K562 (cell line): ENCODE measurements around the gene STK17A. TPM values are rescaled to one million over a fixed set of nuclear protein-coding genes. Genes with fewer than 3 reads are reported as not detected.

Experiments
- ATAC-seq: fragments of 200-7000 bp; cut with Tn5 transposase; 3 replicates; pipeline ENCODE4 v1.9.1; 2020; ENCODE audit warnings: moderate library complexity
- BruUV-seq: library from RNA; stranded (reverse); fragments of 400-500 nt; replicated peaks from 2 replicates; lab custom pipeline; 2021; lab: Mats Ljungman, UMichigan
- CTCF ChIA-PET: fragments of 300-600 bp; formaldehyde crosslinking; extraction: SDS; loops from one replicate; lab custom pipeline; 2021; ENCODE audit warnings: low intra/inter-chr PET ratio; lab: Yijun Ruan, JAX
- POLR2A ChIA-PET: fragments of 300-600, 350-650 bp; sonication (Branson Sonifier 250); formaldehyde crosslinking; extraction: SDS; loops from one replicate; lab custom pipeline; 2021; ENCODE audit warnings: antibody characterized with exemption, inconsistent platforms; lab: Yijun Ruan, JAX
- DNase-seq, 4 experiments: peaks; one replicate each; pipeline versions ENCODE4 v3.0.0 to v3.0.0-alpha.2; 2011 to 2018; ENCODE audit warnings: low spot score in 3 of 4, mixed read lengths in 3 of 4; ENCODE audit errors: extremely low read depth in 1 of 4
- FAIRE-seq: peaks from 2 replicates; lab custom pipeline; 2011; peaks lifted over from hg19 to GRCh38; lab: Jason Lieb, UNC
- H2AFZ ChIP-seq: 2 replicates; pipeline ENCODE4 v1.6.0; 2011; ENCODE audit warnings: low read depth, low read length, control low read depth, inconsistent platforms
- H3K27ac ChIP-seq: fragments of 200-600 bp; 3 replicates; pipeline ENCODE4 v1.8.0; 2011; ENCODE audit warnings: low read depth, mild to moderate bottlenecking, control low read depth, inconsistent platforms, low read length, moderate library complexity, mixed read lengths; ENCODE audit errors: extremely low read depth
- H3K27me3 ChIP-seq, 2 experiments: fragments of 300-600 bp in 1 of 2; 2 replicates in 1 of 2; 3 replicates in 1 of 2; pipeline versions ENCODE4 v1.6.0 to v1.8.0; 2011; ENCODE audit warnings: inconsistent platforms in 2 of 2, low read length in 2 of 2, mild to moderate bottlenecking in 1 of 2, mixed read lengths in 1 of 2, moderate library complexity in 1 of 2; ENCODE audit not compliant: control insufficient read depth in 2 of 2, insufficient read depth in 2 of 2
- H3K36me3 ChIP-seq: fragments of 300-600 bp; 3 replicates; pipeline ENCODE4 v1.8.0; 2011; ENCODE audit warnings: mild to moderate bottlenecking, low read length, inconsistent platforms; ENCODE audit not compliant: control insufficient read depth, insufficient read depth
- H3K4me1 ChIP-seq, 2 experiments: fragments of 200-600 bp in 1 of 2; replicated peaks in 1 of 2; 2 replicates in 1 of 2; 3 replicates in 1 of 2; pipeline versions ENCODE4 v1.5.1 to v1.8.0; 2011; ENCODE audit warnings: inconsistent platforms in 2 of 2, low read length in 2 of 2, mild to moderate bottlenecking in 1 of 2, mixed read lengths in 1 of 2, moderate library complexity in 1 of 2; ENCODE audit not compliant: control insufficient read depth in 2 of 2, insufficient read depth in 2 of 2
- H3K4me2 ChIP-seq: 2 replicates; pipeline ENCODE4 v1.6.1; 2011; ENCODE audit warnings: low read length, control low read depth, inconsistent platforms, mixed read lengths; ENCODE audit not compliant: insufficient read depth
- H3K4me3 ChIP-seq: fragments of 200-600 bp; sonication (generic), shearing (Covaris generic); 2 replicates; pipeline ENCODE4 v1.5.1; 2016; ENCODE audit warnings: control low read depth, inconsistent platforms
- H3K79me2 ChIP-seq: fragments of 200-600 bp; 3 replicates; pipeline ENCODE4 v1.8.0; 2011; ENCODE audit warnings: low read length, inconsistent platforms; ENCODE audit not compliant: control insufficient read depth, insufficient read depth
- H3K9ac ChIP-seq, 2 experiments: 2 replicates each; pipeline versions ENCODE4 v1.6.0 to v1.6.1; 2011; ENCODE audit warnings: low read depth in 2 of 2, low read length in 2 of 2, control low read depth in 1 of 2, inconsistent platforms in 1 of 2, mild to moderate bottlenecking in 1 of 2, mixed read lengths in 1 of 2; ENCODE audit not compliant: insufficient read depth in 1 of 2
- H3K9me1 ChIP-seq: one replicate; pipeline ENCODE4 v1.6.0; 2011; ENCODE audit warnings: inconsistent platforms, mild to moderate bottlenecking, low read length, moderate library complexity; ENCODE audit not compliant: control insufficient read depth, insufficient read depth
- H3K9me3 ChIP-seq: replicated peaks from 2 replicates; pipeline ENCODE4 v1.5.1; 2011; ENCODE audit warnings: low read depth, low read length, inconsistent platforms; ENCODE audit not compliant: control insufficient read depth, insufficient read depth
- H4K20me1 ChIP-seq: replicated peaks from 2 replicates; pipeline ENCODE4 v1.6.1; 2011; ENCODE audit warnings: low read length, inconsistent platforms, mixed read lengths; ENCODE audit not compliant: control insufficient read depth, insufficient read depth
- ARID1B ChIP-seq: fragments of 450-650 bp; IDR thresholded peaks from 2 replicates; pipeline ENCODE4 v1.6.1; 2016; ENCODE audit warnings: antibody characterized with exemption, mild to moderate bottlenecking, inconsistent platforms
- CBFA2T2 ChIP-seq: fragments of 450-650 bp; conservative IDR thresholded peaks from 2 replicates; pipeline ENCODE4 v1.6.1; 2017; ENCODE audit warnings: mild to moderate bottlenecking
- CBFA2T3 ChIP-seq: fragments of 450-650 bp; IDR thresholded peaks from 2 replicates; pipeline ENCODE4 v1.6.1; 2017
- MTA2 ChIP-seq: fragments of 450-650 bp; IDR thresholded peaks from 2 replicates; pipeline ENCODE4 v1.6.1; 2016; ENCODE audit warnings: low read depth
- TAL1 ChIP-seq: fragments of 450-650 bp; IDR thresholded peaks from 2 replicates; pipeline ENCODE4 v1.6.1; 2016; ENCODE audit warnings: mild to moderate bottlenecking
- TCF3 ChIP-seq: sonication (generic); formaldehyde crosslinking; IDR thresholded peaks from 2 replicates; pipeline ENCODE4 v1.4.0; 2020; ENCODE audit warnings: mild to moderate bottlenecking, missing genetic modification reagents
- TEAD4 ChIP-seq, 2 experiments: sonication (generic) in 1 of 2; formaldehyde crosslinking in 1 of 2; IDR thresholded peaks; 2 replicates each; pipeline versions ENCODE4 v1.6.1 to v1.8.0; 2012 to 2022; ENCODE audit warnings: borderline replicate concordance in 1 of 2, inconsistent platforms in 1 of 2, low read length in 1 of 2, mild to moderate bottlenecking in 1 of 2, missing genetic modification reagents in 1 of 2
- TRIM24 ChIP-seq, 2 experiments: fragments of 450-650 bp; IDR thresholded peaks; 2 replicates each; pipeline ENCODE4 v1.6.1; 2016
- ZNF175 ChIP-seq: fragments of 200-800 bp; sonication (Bioruptor generic); IDR thresholded peaks from 2 replicates; pipeline ENCODE4 v1.6.1; 2016; ENCODE audit warnings: low read depth, mild to moderate bottlenecking, missing genetic modification characterization, missing compliant biosample characterization
- ZNF586 ChIP-seq: fragments of 450-650 bp; formaldehyde crosslinking; conservative IDR thresholded peaks from 2 replicates; pipeline ENCODE4 v1.4.0; 2020; ENCODE audit warnings: mild to moderate bottlenecking, moderate library complexity
- WGBS: fragments of 100-300 bp; shearing (Covaris generic); methylation state at CpG from one replicate; pipeline ENCODE4 v1.1.6; 2016; ENCODE audit warnings: low coverage, mixed read lengths; ENCODE audit not compliant: insufficient coverage; ENCODE audit errors: missing lambda C conversion rate; 5-methylcytosine and 5-hydroxymethylcytosine counted together
- in situ Hi-C: fragments of 300-500 bp; cut with MboI; formaldehyde crosslinking; loops from 4 replicates; pipeline ENCODE4 v1.15.0; 2018; ENCODE audit warnings: inconsistent platforms, mixed read lengths
- intact Hi-C: fragments of 100-400 bp; cut with micrococcal nuclease; formaldehyde crosslinking; loops from 2 replicates; pipeline ENCODE4 v1.14.2; 2022
- polyA plus RNA-seq, 8 experiments: library from polyadenylated mRNA; depleted of rRNA in 4 of 8; stranded (reverse) in 5 of 8; unstranded in 3 of 8; fragments of >200 nt; fragmentation: Nextera tagmentation in 2 of 8; fragmentation: Illumina TruSeq in 1 of 8; extraction: Ambion mirVana in 2 of 8; extraction: Trizol in 1 of 8; gene quantifications; 2 replicates each; pipeline versions ENCODE4 v1.2.1 to v1.2.3, GENCODE V29; 2011 to 2014; ENCODE audit warnings: inconsistent platforms in 1 of 8, missing spikeins in 1 of 8
- total RNA-seq, 7 experiments: library from RNA; depleted of rRNA in 6 of 7; stranded (reverse); fragments of >200 nt in 6 of 7; fragmentation: Illumina TruSeq in 2 of 7; extraction: Trizol in 2 of 7; gene quantifications; 2 replicates each; pipeline versions ENCODE4 v1.2.1 to v1.2.3, GENCODE V29; 2011 to 2021; ENCODE audit warnings: low replicate concordance in 1 of 7
- TF ChIP-seq, protein P1 (sequence below), 2 experiments: fragments of 250-450 bp in 1 of 2; fragments of 450-650 bp in 1 of 2; sonication (Bioruptor Pico) in 1 of 2; IDR thresholded peaks; 2 replicates each; pipeline versions ENCODE4 v1.6.1 to v1.8.0; 2016 to 2021; ENCODE audit warnings: mild to moderate bottlenecking in 2 of 2, moderate library complexity in 2 of 2, missing compliant biosample characterization in 1 of 2, missing genetic modification characterization in 1 of 2
- TF ChIP-seq, protein P2 (sequence below): fragments of 450-650 bp; IDR thresholded peaks from 2 replicates; pipeline ENCODE4 v1.7.1; 2018; ENCODE audit warnings: mild to moderate bottlenecking, low read depth; ENCODE audit not compliant: partially characterized antibody

Gene STK17A
- total and polyA plus RNA-seq, 9 of the 15 experiments (the other 6 are each of a cell fraction or from before 2014, with no cell fraction given): 3.4 to 16.3 (median 13.2) TPM

DNA sequence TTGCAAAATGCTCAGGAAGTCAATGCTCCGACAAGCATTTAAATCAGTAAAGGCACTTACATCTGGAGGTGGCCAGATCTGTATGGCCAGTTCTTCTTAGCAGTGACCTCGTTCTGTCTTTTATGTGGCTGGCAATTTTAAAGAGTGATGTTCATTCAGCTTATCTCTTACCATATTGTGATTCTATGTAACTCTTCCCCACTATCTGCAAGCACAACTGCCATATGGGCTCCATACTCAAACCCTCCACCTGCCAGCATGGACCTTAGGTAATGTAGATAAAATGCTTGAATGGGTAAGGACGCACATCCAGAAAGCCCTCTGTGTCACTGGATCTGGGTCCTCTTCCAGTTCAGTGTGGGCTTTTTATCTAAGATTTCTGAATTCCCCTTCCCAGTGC, 42.4 kb upstream of the STK17A start:
- WGBS: 2% methylated on average over 3 of the region's 3 CpGs
- peaks cover 0 to 4% of the 10 kb centered on the region in 2 experiments; a peak in 3 of 5 replicates for H3K4me1 ChIP-seq
- DNase-seq: peak in 1 of 4 experiments; percentile 11
- no peak overlapping the region for H3K4me2 ChIP-seq
- POLR2A ChIA-PET: no interaction called here
- intact Hi-C loops: no loop called here
- H3K4me3 ChIP-seq: no peak overlapping the region
- no peak overlapping the region for H3K27ac ChIP-seq
- no peak; the same call in 2 of the 3 replicates for ATAC-seq
- TF ChIP-seq TAL1 (peak; percentile 66), TCF3 (CRISPR knock-in tag) (peak; percentile 56), MTA2 (no peak), CBFA2T3 (peak; percentile 74), ARID1B (peak; percentile 39; the same call in 1 of the 2 replicates), ZNF586 (CRISPR knock-in tag) (no peak), CBFA2T2 (peak; percentile 51), ZNF175 (CRISPR knock-in tag) (no peak), TEAD4 (IDR thresholded peaks at IDR 0.05; ENCODE audit: low read length) (peak; percentile 57), TEAD4 (CRISPR knock-in tag; IDR thresholded peaks at IDR 0.05; ENCODE audit: borderline replicate concordance) (no peak), TRIM24 (IDR thresholded peaks at IDR 0.05) (0 out of 4 replicates have a peak, but pooled peaks have one; percentile 14 to 35)
- TF ChIP-seq, protein P1, sequence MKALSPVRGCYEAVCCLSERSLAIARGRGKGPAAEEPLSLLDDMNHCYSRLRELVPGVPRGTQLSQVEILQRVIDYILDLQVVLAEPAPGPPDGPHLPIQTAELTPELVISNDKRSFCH (CRISPR knock-in tag; IDR thresholded peaks at IDR 0.05): no peak
- TF ChIP-seq, protein P1 (tag; IDR thresholded peaks at IDR 0.05): no peak
- TF ChIP-seq, protein P2, sequence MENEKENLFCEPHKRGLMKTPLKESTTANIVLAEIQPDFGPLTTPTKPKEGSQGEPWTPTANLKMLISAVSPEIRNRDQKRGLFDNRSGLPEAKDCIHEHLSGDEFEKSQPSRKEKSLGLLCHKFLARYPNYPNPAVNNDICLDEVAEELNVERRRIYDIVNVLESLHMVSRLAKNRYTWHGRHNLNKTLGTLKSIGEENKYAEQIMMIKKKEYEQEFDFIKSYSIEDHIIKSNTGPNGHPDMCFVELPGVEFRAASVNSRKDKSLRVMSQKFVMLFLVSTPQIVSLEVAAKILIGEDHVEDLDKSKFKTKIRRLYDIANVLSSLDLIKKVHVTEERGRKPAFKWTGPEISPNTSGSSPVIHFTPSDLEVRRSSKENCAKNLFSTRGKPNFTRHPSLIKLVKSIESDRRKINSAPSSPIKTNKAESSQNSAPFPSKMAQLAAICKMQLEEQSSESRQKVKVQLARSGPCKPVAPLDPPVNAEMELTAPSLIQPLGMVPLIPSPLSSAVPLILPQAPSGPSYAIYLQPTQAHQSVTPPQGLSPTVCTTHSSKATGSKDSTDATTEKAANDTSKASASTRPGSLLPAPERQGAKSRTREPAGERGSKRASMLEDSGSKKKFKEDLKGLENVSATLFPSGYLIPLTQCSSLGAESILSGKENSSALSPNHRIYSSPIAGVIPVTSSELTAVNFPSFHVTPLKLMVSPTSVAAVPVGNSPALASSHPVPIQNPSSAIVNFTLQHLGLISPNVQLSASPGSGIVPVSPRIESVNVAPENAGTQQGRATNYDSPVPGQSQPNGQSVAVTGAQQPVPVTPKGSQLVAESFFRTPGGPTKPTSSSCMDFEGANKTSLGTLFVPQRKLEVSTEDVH: no peak
- TF ChIP-seq, all 486 proteins: peak for 7
- BruUV-seq: no TSS peak
- H4K20me1 ChIP-seq: no peaks in the 10 kb centered on the region
- in situ Hi-C loops: no loop called here
- H3K79me2 ChIP-seq: no peaks in the 10 kb centered on the region
- H3K9me1 ChIP-seq: no peaks in the 10 kb centered on the region
- no peaks in the 10 kb centered on the region for H3K36me3 ChIP-seq
- no peak for FAIRE-seq
- H3K27me3 ChIP-seq: peaks cover 30 to 46% of the 10 kb centered on the region in 2 experiments
- H3K9me3 ChIP-seq: no peaks in the 10 kb centered on the region
- no peak overlapping the region for H2AFZ ChIP-seq
- CTCF ChIA-PET: no interaction called here
- H3K9ac ChIP-seq: no peak overlapping the region
